GM18511 (cell line): ENCODE measurements around the gene NHLRC1.
"Not testable (repeated sequence)": the region's sequence is repeated elsewhere in the genome, so short reads cannot be mapped to it uniquely, and the experiment has no call there.

Experiments
- ATAC-seq: cut with Tn5 transposase; IDR thresholded peaks from one replicate; pipeline ENCODE4 v1.9.1; 2021; ENCODE audit warnings: mild to moderate bottlenecking, moderate library complexity; ENCODE audit not compliant: unreplicated experiment

The NHLRC1 gene

GRCh38 chr6:18122128-18123093 lies at the start of gene NHLRC1:
NHLRC1 (minus strand) TSS chr6:18122677; CDS start chr6:18122606, 71 bp downstream.
- ATAC-seq = peak; percentile 100

GRCh38 chr6:18171871-18172270 lies 49.4 kb upstream of the NHLRC1 start:
- ATAC-seq = no peak

- no peak for ATAC-seq
Measured at GRCh38 chr6:18168264-18168663, 45.8 kb upstream of the NHLRC1 start.

- no peak for ATAC-seq
Measured at GRCh38 chr6:18166312-18167036, 44.0 kb upstream of the NHLRC1 start.

- no peak for ATAC-seq
Measured at GRCh38 chr6:18165751-18166150, 43.3 kb upstream of the NHLRC1 start.

GRCh38 chr6:18162401-18162800 lies 39.9 kb upstream of the NHLRC1 start:
- no peak for ATAC-seq

- no peak for ATAC-seq
Measured at GRCh38 chr6:18161431-18161830, 39.0 kb upstream of the NHLRC1 start.

- no peak for ATAC-seq
Measured at GRCh38 chr6:18160911-18161310, 38.4 kb upstream of the NHLRC1 start.

GRCh38 chr6:18155864-18156421 lies 33.5 kb upstream of the NHLRC1 start:
- peak; percentile 43 for ATAC-seq

GRCh38 chr6:18155150-18155863 lies 32.8 kb upstream of the NHLRC1 start, which contains the start of gene KDM1B:
KDM1B (plus strand) TSS chr6:18155422; CDS start chr6:18159896, 4,474 bp downstream.
- ATAC-seq = peak; percentile 85

- ATAC-seq = peak; percentile 64
Measured at GRCh38 chr6:18154507-18155149, 32.2 kb upstream of the NHLRC1 start, which contains the start of gene TPMT. TPMT (minus strand) TSS chr6:18155077; CDS start chr6:18149127, 5,950 bp downstream.

- ATAC-seq = no peak
Measured at GRCh38 chr6:18153311-18153703, 30.8 kb upstream of the NHLRC1 start.

GRCh38 chr6:18151801-18152200 lies 29.3 kb upstream of the NHLRC1 start:
- no peak for ATAC-seq

GRCh38 chr6:18151391-18151790 lies 28.9 kb upstream of the NHLRC1 start:
- ATAC-seq = not testable (repeated sequence)

GRCh38 chr6:18148304-18149025 lies 26.0 kb upstream of the NHLRC1 start:
- no peak for ATAC-seq

GRCh38 chr6:18147616-18148015 lies 25.1 kb upstream of the NHLRC1 start:
- ATAC-seq = no peak

GRCh38 chr6:18147160-18147559 lies 24.7 kb upstream of the NHLRC1 start:
- ATAC-seq = no peak

GRCh38 chr6:18142591-18142861 lies 20.0 kb upstream of the NHLRC1 start:
- no peak for ATAC-seq

- no peak for ATAC-seq
Measured at GRCh38 chr6:18141805-18142590, 19.5 kb upstream of the NHLRC1 start.
